WERI-Rb-1 (cell line): Measurements from ENCODE around the gene ZFYVE28.

Experiments
- DNase-seq: peaks from one replicate; pipeline ENCODE4 v3.0.0-alpha.2; 2020
- H3K27ac ChIP-seq: fragments of 250-450 bp; sonication (Bioruptor Pico); 2 replicates; pipeline ENCODE4 v1.5.1; 2020; ENCODE audit warnings: mild to moderate bottlenecking, moderate library complexity
- H3K27me3 ChIP-seq: fragments of 250-450 bp; sonication (Bioruptor Pico); 2 replicates; pipeline ENCODE4 v1.5.1; 2021; ENCODE audit warnings: mild to moderate bottlenecking, low read depth, moderate library complexity; ENCODE audit not compliant: insufficient read depth, severe bottlenecking
- H3K36me3 ChIP-seq: fragments of 250-450 bp; sonication (Bioruptor Pico); 2 replicates; pipeline ENCODE4 v1.5.1; 2020; ENCODE audit warnings: mild to moderate bottlenecking, moderate library complexity
- H3K4me3 ChIP-seq: 2 replicates; pipeline ENCODE4 v1.5.1; 2011; ENCODE audit warnings: low read depth, mild to moderate bottlenecking, control low read depth, low read length
- H3K9me3 ChIP-seq: fragments of 250-450 bp; sonication (Bioruptor Pico); 2 replicates; pipeline ENCODE4 v1.5.1; 2021; ENCODE audit warnings: mild to moderate bottlenecking, moderate library complexity; ENCODE audit not compliant: severe bottlenecking
- CTCF ChIP-seq: IDR thresholded peaks from 2 replicates; pipeline ENCODE4 v1.5.1; 2011; ENCODE audit warnings: low read depth, mild to moderate bottlenecking, control low read depth, inconsistent platforms, low read length

The ZFYVE28 gene

DNA sequence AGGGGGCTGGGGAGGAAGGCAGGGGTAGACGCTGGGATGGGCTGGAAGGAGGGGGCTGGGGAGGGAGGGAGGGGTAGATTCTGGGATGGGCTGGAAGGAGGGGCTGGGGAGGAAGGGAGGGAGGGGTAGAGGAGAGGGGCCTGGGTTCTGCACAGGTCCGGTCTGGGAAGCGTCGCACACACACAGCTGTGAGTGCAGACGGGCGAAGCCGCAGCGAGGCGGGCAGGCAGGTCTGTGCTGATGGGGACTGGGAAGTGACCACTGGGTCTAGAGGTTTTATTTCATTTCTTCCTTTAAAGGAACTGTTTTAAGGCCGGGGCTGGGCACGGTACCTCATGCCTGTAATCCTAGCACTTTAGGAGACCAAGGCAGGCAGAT is 87.4 kb downstream of the ZFYVE28 start:
- no peak for TF ChIP-seq CTCF

DNA sequence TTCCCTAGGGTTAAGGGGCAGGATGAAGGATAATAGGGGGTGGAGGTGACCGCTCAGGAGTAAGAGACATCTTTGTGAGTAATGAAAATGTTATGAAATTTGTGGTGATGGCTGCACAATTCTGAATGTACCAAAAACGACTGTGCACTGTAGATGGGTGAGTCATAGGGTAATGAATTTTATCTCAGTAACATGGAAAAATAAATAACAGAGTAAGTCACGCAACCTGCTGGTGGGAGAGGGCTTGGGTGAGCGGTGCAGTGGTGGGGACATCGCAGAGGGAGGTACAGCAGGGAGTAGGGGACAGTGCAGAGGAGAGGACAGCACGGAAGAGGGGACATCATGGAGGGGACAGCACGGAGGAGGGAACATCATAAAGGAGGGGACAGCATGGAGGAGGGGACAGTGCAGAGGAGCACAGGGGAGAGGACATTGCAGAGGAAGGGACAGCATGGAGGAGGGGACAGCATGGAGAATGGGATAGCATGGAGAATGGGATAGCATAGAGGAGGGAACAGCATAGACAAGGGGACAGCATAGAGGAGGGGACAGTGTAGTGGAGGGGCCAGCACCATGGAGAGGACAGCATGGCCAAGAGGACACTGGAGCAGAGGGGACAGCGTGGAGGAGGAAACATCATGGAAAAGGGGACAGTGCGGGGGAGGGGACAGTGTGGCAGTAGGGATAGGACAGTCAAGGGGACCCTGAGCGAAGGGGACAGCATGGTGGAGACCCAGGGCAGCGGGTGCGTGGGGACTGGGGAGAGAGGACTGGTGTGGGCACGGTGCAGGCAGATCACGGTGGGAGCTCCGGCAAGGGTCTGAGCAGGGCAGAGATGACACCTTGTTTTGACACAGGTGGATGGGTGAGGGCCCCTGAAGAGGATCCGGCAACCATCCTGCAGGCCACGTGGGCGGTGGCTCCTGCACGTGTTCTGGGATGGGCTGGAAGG is 88.1 kb downstream of the ZFYVE28 start:
- no peak for TF ChIP-seq CTCF
- H3K4me3 ChIP-seq: no peak overlapping the region

More for the DNA sequence above, 87.4 kb downstream of the ZFYVE28 start:
- Histone ChIP-seq H3K27me3 (no peaks in the 10 kb centered on the region), H3K36me3 (no peaks in the 10 kb centered on the region), H3K4me3 (no peak overlapping the region), H3K27ac (no peak overlapping the region), H3K9me3 (peaks cover 9% of the 10 kb centered on the region)
- DNase-seq: no peak

DNA sequence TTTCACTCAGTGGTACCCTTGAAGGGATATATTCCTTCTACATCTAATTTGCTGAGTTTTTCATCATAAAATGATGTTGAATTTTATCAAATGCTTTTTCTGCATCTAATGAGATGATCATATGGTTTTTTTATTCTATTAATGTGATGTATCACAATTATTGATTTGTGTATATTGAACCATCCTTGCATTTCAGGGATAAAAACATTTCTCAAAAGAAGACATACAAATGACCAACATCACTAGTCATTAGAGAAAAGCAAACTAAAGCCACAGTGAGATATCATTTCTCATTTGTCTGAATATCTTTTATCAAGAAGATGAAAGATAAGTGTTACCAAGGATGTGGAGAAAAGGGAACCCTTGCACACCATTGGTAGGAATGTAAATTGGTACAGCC is 90.9 kb downstream of the ZFYVE28 start:
- peaks cover 9% of the 10 kb centered on the region for H3K9me3 ChIP-seq
- no peak overlapping the region for H3K27ac ChIP-seq
- H3K36me3 ChIP-seq: no peaks in the 10 kb centered on the region
- DNase-seq: no peak
- no peak for TF ChIP-seq CTCF
- H3K4me3 ChIP-seq: no peak overlapping the region
- no peaks in the 10 kb centered on the region for H3K27me3 ChIP-seq

More for the DNA sequence above, 88.1 kb downstream of the ZFYVE28 start:
- H3K9me3 ChIP-seq: peaks cover 9% of the 10 kb centered on the region
- H3K27me3 ChIP-seq: no peaks in the 10 kb centered on the region
- H3K27ac ChIP-seq: no peak overlapping the region
- H3K36me3 ChIP-seq: no peaks in the 10 kb centered on the region
- DNase-seq: no peak

- Histone ChIP-seq H3K27me3 (no peaks in the 10 kb centered on the region), H3K9me3 (peaks cover 9% of the 10 kb centered on the region), H3K27ac (no peak overlapping the region), H3K4me3 (no peak overlapping the region), H3K36me3 (no peaks in the 10 kb centered on the region)
- DNase-seq: no peak
- no peak for TF ChIP-seq CTCF
Observed at GRCh38 chr4:2324891-2325290, 93.6 kb downstream of the ZFYVE28 start.

DNA sequence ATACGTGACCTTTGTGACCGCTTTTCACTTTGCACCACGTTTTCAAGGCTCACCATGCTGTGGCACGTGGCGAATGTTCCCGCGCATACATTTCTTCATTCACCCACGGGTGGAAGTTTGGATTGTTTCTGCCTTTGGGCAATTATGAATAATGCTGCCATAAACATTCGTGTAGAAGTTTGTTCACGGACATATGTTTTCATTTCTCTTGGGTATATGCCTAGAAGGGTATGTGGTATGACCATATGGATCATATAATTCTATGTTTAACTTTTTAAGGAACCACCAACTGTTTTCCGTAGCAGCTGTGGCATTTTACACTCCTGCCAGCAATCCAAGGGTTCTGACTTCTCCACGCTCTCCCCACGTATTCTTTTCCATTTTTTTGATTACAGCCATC is 95.6 kb downstream of the ZFYVE28 start:
- no peak overlapping the region for H3K4me3 ChIP-seq
- TF ChIP-seq CTCF: no peak

More for the DNA sequence above, 95.6 kb downstream of the ZFYVE28 start:
- Histone ChIP-seq H3K27ac (no peak overlapping the region), H3K9me3 (peaks cover 5% of the 10 kb centered on the region), H3K36me3 (no peaks in the 10 kb centered on the region), H3K27me3 (no peaks in the 10 kb centered on the region)
- DNase-seq: no peak
